IPS-18c (cell line): ENCODE results near the gene ARSG.
"Not testable (repeated sequence)": the region's sequence is repeated elsewhere in the genome, so short reads cannot be mapped to it uniquely, and the experiment has no call there.

ENCODE experiments used
- H3K4me3 ChIP-seq: 2 replicates; pipeline ENCODE4 v1.7.0; 2013; ENCODE audit warnings: low read depth, mild to moderate bottlenecking, low read length, moderate library complexity; ENCODE audit not compliant: insufficient read depth
- H3K9me3 ChIP-seq: one replicate; pipeline ENCODE4 v1.6.1; 2013; ENCODE audit warnings: mild to moderate bottlenecking, low read length, moderate library complexity; ENCODE audit not compliant: control insufficient read depth, insufficient read depth

Gene ARSG

GRCh38 chr17:68296217-68297191, 5.2 kb downstream of the ARSG start:
- no peaks in the 10 kb centered on the region for H3K9me3 ChIP-seq
- H3K4me3 ChIP-seq: no peak overlapping the region

GRCh38 chr17:68297195-68297594, 5.9 kb downstream of the ARSG start:
- no peak overlapping the region for H3K4me3 ChIP-seq
- H3K9me3 ChIP-seq: no peaks in the 10 kb centered on the region

- Histone ChIP-seq H3K9me3 (no peaks in the 10 kb centered on the region), H3K4me3 (no peak overlapping the region)
Measured at GRCh38 chr17:68298601-68299000, 7.3 kb downstream of the ARSG start.

- no peaks in the 10 kb centered on the region for H3K9me3 ChIP-seq
Measured at GRCh38 chr17:68299817-68300216, 8.5 kb downstream of the ARSG start.

GRCh38 chr17:68301438-68301959, 10.2 kb downstream of the ARSG start:
- H3K9me3 ChIP-seq: peaks cover 2% of the 10 kb centered on the region
- no peak overlapping the region for H3K4me3 ChIP-seq

More at GRCh38 chr17:68299817-68300216, 8.5 kb downstream of the ARSG start:
- no peak overlapping the region for H3K4me3 ChIP-seq

- no peak overlapping the region for H3K4me3 ChIP-seq
- peaks cover 2% of the 10 kb centered on the region for H3K9me3 ChIP-seq
Measured at GRCh38 chr17:68302066-68302564, 10.8 kb downstream of the ARSG start.

GRCh38 chr17:68302666-68303065, 11.4 kb downstream of the ARSG start:
- H3K4me3 ChIP-seq: no peak overlapping the region
- H3K9me3 ChIP-seq: peaks cover 2% of the 10 kb centered on the region

- no peak overlapping the region for H3K4me3 ChIP-seq
- H3K9me3 ChIP-seq: peaks cover 2% of the 10 kb centered on the region
Measured at GRCh38 chr17:68304706-68305105, 13.4 kb downstream of the ARSG start.

GRCh38 chr17:68305142-68305541, 13.8 kb downstream of the ARSG start:
- H3K4me3 ChIP-seq: no peak overlapping the region
- H3K9me3 ChIP-seq: peaks cover 3% of the 10 kb centered on the region

- Histone ChIP-seq H3K9me3 (peaks cover 6% of the 10 kb centered on the region), H3K4me3 (no peak overlapping the region)
Measured at GRCh38 chr17:68306819-68307218, 15.5 kb downstream of the ARSG start.

GRCh38 chr17:68307443-68307842, 16.1 kb downstream of the ARSG start:
- Histone ChIP-seq H3K9me3 (peaks cover 6% of the 10 kb centered on the region), H3K4me3 (no peak overlapping the region)

GRCh38 chr17:68308486-68308885, 17.2 kb downstream of the ARSG start:
- not testable (repeated sequence) for H3K4me3 ChIP-seq, H3K9me3 ChIP-seq

- not testable (repeated sequence) for H3K9me3 ChIP-seq
Measured at GRCh38 chr17:68309066-68309670, 17.9 kb downstream of the ARSG start.

GRCh38 chr17:68310152-68310551, 18.9 kb downstream of the ARSG start:
- H3K4me3 ChIP-seq: no peak overlapping the region

More at GRCh38 chr17:68309066-68309670, 17.9 kb downstream of the ARSG start:
- not testable (repeated sequence) for H3K4me3 ChIP-seq

GRCh38 chr17:68314916-68315535, 23.7 kb downstream of the ARSG start:
- Histone ChIP-seq H3K9me3 (peaks cover 4% of the 10 kb centered on the region), H3K4me3 (no peak overlapping the region)

More at GRCh38 chr17:68310152-68310551, 18.9 kb downstream of the ARSG start:
- H3K9me3 ChIP-seq: peaks cover 6% of the 10 kb centered on the region

- Histone ChIP-seq H3K9me3 (no peaks in the 10 kb centered on the region), H3K4me3 (no peak overlapping the region)
Measured at GRCh38 chr17:68315930-68316329, 24.6 kb downstream of the ARSG start.

GRCh38 chr17:68317458-68317857, 26.2 kb downstream of the ARSG start:
- Histone ChIP-seq H3K4me3 (no peak overlapping the region), H3K9me3 (no peaks in the 10 kb centered on the region)
